Stomach smooth muscle (tissue), 2 donors: ENCODE data around the gene FLNC.

Experiments used
- H3K27ac ChIP-seq: one replicate; pipeline ENCODE4 v1.7.0; 2013; ENCODE audit warnings: mild to moderate bottlenecking, low read length, inconsistent platforms
- H3K27me3 ChIP-seq, 2 donors: one replicate each; pipeline ENCODE4 v1.7.0; 2013; ENCODE audit warnings: low read length in 2 of 2; ENCODE audit not compliant: insufficient read depth in 2 of 2, control insufficient read depth in 1 of 2
- H3K36me3 ChIP-seq, 2 donors: one replicate each; pipeline ENCODE4 v1.7.0; 2013; ENCODE audit warnings: low read length in 2 of 2; ENCODE audit not compliant: control insufficient read depth in 2 of 2, insufficient read depth in 2 of 2
- H3K4me1 ChIP-seq: one replicate; pipeline ENCODE4 v1.7.0; 2013; ENCODE audit warnings: low read length; ENCODE audit not compliant: control insufficient read depth, insufficient read depth
- H3K4me3 ChIP-seq, 2 donors: one replicate each; pipeline ENCODE4 v1.7.0; 2013; ENCODE audit warnings: low read length in 2 of 2
- H3K9ac ChIP-seq, 2 donors: one replicate each; pipeline ENCODE4 v1.7.0; 2013; ENCODE audit warnings: low read length in 2 of 2, mild to moderate bottlenecking in 1 of 2
- H3K9me3 ChIP-seq, 2 donors: one replicate each; pipeline ENCODE4 v1.7.0; 2013; ENCODE audit warnings: low read length in 2 of 2; ENCODE audit not compliant: control insufficient read depth in 2 of 2
- donor health status: healthy.
- donor health status: Pancreatic carcinoma.

The FLNC gene

GRCh38 chr7:128858380-128859231 is 28.4 kb downstream of the FLNC start:
- H3K4me3 ChIP-seq = no peak overlapping the region
- H3K4me1 ChIP-seq = peaks cover 43% of the 10 kb centered on the region
- peaks cover 26 to 39% of the 10 kb centered on the region in 2 donors for H3K36me3 ChIP-seq
- H3K27me3 ChIP-seq = no peaks in the 10 kb centered on the region
- H3K9me3 ChIP-seq = no peaks in the 10 kb centered on the region
- H3K9ac ChIP-seq = no peak overlapping the region
- peak overlapping the region; percentile 76 for H3K27ac ChIP-seq

GRCh38 chr7:128859232-128860157 is 29.3 kb downstream of the FLNC start:
- Histone ChIP-seq H3K27me3 (no peaks in the 10 kb centered on the region), H3K9me3 (no peaks in the 10 kb centered on the region), H3K27ac (peak overlapping the region; percentile 76), H3K4me3 (no peak overlapping the region), H3K9ac (no peak overlapping the region), H3K4me1 (peaks cover 47% of the 10 kb centered on the region), H3K36me3 (peaks cover 18 to 30% of the 10 kb centered on the region in 2 donors)

GRCh38 chr7:128860158-128861073 is 30.2 kb downstream of the FLNC start:
- Histone ChIP-seq H3K27ac (peak overlapping the region; percentile 76), H3K36me3 (peaks cover 21 to 24% of the 10 kb centered on the region in 2 donors), H3K4me1 (peaks cover 44% of the 10 kb centered on the region), H3K9me3 (no peaks in the 10 kb centered on the region), H3K27me3 (no peaks in the 10 kb centered on the region), H3K9ac (peak overlapping the region in 1 of 2 donors; percentile 13), H3K4me3 (no peak overlapping the region)

- Histone ChIP-seq H3K27ac (no peak overlapping the region), H3K4me3 (peak overlapping the region; percentile 48 to 98), H3K36me3 (peaks cover 11 to 14% of the 10 kb centered on the region in 2 donors), H3K9ac (peak overlapping the region in 1 of 2 donors; percentile 74), H3K27me3 (no peaks in the 10 kb centered on the region), H3K4me1 (peaks cover 44% of the 10 kb centered on the region), H3K9me3 (no peaks in the 10 kb centered on the region)
These were observed 31.9 kb downstream of the FLNC start for GRCh38 chr7:128861957-128862570.

GRCh38 chr7:128862571-128863432 is 32.6 kb downstream of the FLNC start, which contains the start of gene ATP6V1F:
Gene ATP6V1F (plus strand): TSS chr7:128862856. CDS start chr7:128862905, 49 bp downstream.
- Histone ChIP-seq H3K27me3 (no peaks in the 10 kb centered on the region), H3K9me3 (no peaks in the 10 kb centered on the region), H3K4me1 (peaks cover 45% of the 10 kb centered on the region), H3K36me3 (peaks cover 11% of the 10 kb centered on the region in 2 donors), H3K9ac (peak within 1 kb of the TSS; percentile 81 to 90), H3K27ac (peak within 1 kb of the TSS; percentile 62), H3K4me3 (peak within 1 kb of the TSS; percentile 87 to 98)

GRCh38 chr7:128863433-128863989 is 33.3 kb downstream of the FLNC start:
- H3K36me3 ChIP-seq = peaks cover 10 to 11% of the 10 kb centered on the region in 2 donors
- H3K27ac ChIP-seq = peak overlapping the region; percentile 62
- peak overlapping the region; percentile 87 to 98 for H3K4me3 ChIP-seq
- H3K27me3 ChIP-seq = no peaks in the 10 kb centered on the region
- peak overlapping the region; percentile 81 to 90 for H3K9ac ChIP-seq
- H3K9me3 ChIP-seq = no peaks in the 10 kb centered on the region
- peaks cover 49% of the 10 kb centered on the region for H3K4me1 ChIP-seq

- peaks cover 50% of the 10 kb centered on the region for H3K4me1 ChIP-seq
- no peak overlapping the region for H3K27ac ChIP-seq
- no peaks in the 10 kb centered on the region for H3K9me3 ChIP-seq
- H3K27me3 ChIP-seq = no peaks in the 10 kb centered on the region
- H3K9ac ChIP-seq = no peak overlapping the region
- peaks cover 10 to 11% of the 10 kb centered on the region in 2 donors for H3K36me3 ChIP-seq
- H3K4me3 ChIP-seq = no peak overlapping the region
These were observed 35.1 kb downstream of the FLNC start for GRCh38 chr7:128865303-128865702.

- H3K27ac ChIP-seq = no peak overlapping the region
- peaks cover 42% of the 10 kb centered on the region for H3K4me1 ChIP-seq
- H3K9ac ChIP-seq = no peak overlapping the region
- peaks cover 10 to 11% of the 10 kb centered on the region in 2 donors for H3K36me3 ChIP-seq
- no peaks in the 10 kb centered on the region for H3K9me3 ChIP-seq
- H3K27me3 ChIP-seq = no peaks in the 10 kb centered on the region
- H3K4me3 ChIP-seq = no peak overlapping the region
These were observed 36.0 kb downstream of the FLNC start for GRCh38 chr7:128865996-128866877.
